NB4 (cell line): ENCODE results near the gene CMKLR1.

Experiments used
- CTCF ChIP-seq: IDR thresholded peaks from one replicate; pipeline ENCODE4 v1.5.1; 2012; ENCODE audit warnings: low read depth, low read length
- MAX ChIP-seq: IDR thresholded peaks from 2 replicates; pipeline ENCODE4 v1.6.1; 2011; ENCODE audit warnings: low read depth, low read length
- MYC ChIP-seq: IDR thresholded peaks from 2 replicates; pipeline ENCODE4 v1.6.1; 2011; ENCODE audit warnings: low read depth, low read length
- POLR2A ChIP-seq: IDR thresholded peaks from 2 replicates; pipeline ENCODE4 v1.6.1; 2011; ENCODE audit warnings: mild to moderate bottlenecking; ENCODE audit not compliant: insufficient read length; ENCODE audit errors: extremely low read depth

GRCh38 chr12:108277613-108278012, 61.5 kb downstream of the CMKLR1 start:
- TF ChIP-seq POLR2A (no peak), CTCF (no peak), MAX (no peak), MYC (no peak)
